WTC11 (cell line): ENCODE measurements around the gene PRPF6.

Experiments
- ATF3 ChIP-seq: sonication (generic); formaldehyde crosslinking; conservative IDR thresholded peaks from 2 replicates; pipeline ENCODE4 v1.8.1; 2022; ENCODE audit warnings: mild to moderate bottlenecking, missing genetic modification reagents
- CREB1 ChIP-seq: sonication (generic); formaldehyde crosslinking; IDR thresholded peaks from 2 replicates; pipeline ENCODE4 v1.8.0; 2023; ENCODE audit warnings: mild to moderate bottlenecking, missing genetic modification reagents
- CTCF ChIP-seq: fragments of 200-600 bp; IDR thresholded peaks from 2 replicates; pipeline ENCODE4 v1.8.0; 2022; ENCODE audit warnings: antibody characterized with exemption
- E2F4 ChIP-seq: sonication (generic); formaldehyde crosslinking; IDR thresholded peaks from 2 replicates; pipeline ENCODE4 v1.8.1; 2022; ENCODE audit warnings: low read depth, mild to moderate bottlenecking, moderate library complexity, missing genetic modification reagents, borderline replicate concordance
- HMGA2 ChIP-seq: fragments of 250-450 bp; sonication (Bioruptor Pico); IDR thresholded peaks from 2 replicates; pipeline ENCODE4 v1.4.0; 2021; ENCODE audit warnings: mild to moderate bottlenecking, moderate library complexity
- HMGXB4 ChIP-seq: sonication (generic); formaldehyde crosslinking; IDR thresholded peaks from 2 replicates; pipeline ENCODE4 v1.8.1; 2023; ENCODE audit warnings: mild to moderate bottlenecking, moderate library complexity, missing genetic modification reagents
- ZNF317 ChIP-seq: sonication (generic); formaldehyde crosslinking; IDR thresholded peaks from 2 replicates; pipeline ENCODE4 v1.8.1; 2023; ENCODE audit warnings: low read depth, mild to moderate bottlenecking, moderate library complexity, missing genetic modification reagents, borderline replicate concordance
- TF ChIP-seq, protein P1 (sequence below): sonication (generic); formaldehyde crosslinking; IDR thresholded peaks from 2 replicates; pipeline ENCODE4 v1.8.1; 2023; ENCODE audit warnings: mild to moderate bottlenecking, missing genetic modification reagents, borderline replicate concordance
- TF ChIP-seq, protein P2 (sequence below): sonication (generic); formaldehyde crosslinking; IDR thresholded peaks from 2 replicates; pipeline ENCODE4 v1.8.0; 2022; ENCODE audit warnings: mild to moderate bottlenecking, missing genetic modification reagents
- TF ChIP-seq, protein P3 (sequence below): sonication (generic); formaldehyde crosslinking; IDR thresholded peaks from 2 replicates; pipeline ENCODE4 v1.8.1; 2023; ENCODE audit warnings: mild to moderate bottlenecking, missing genetic modification reagents

DNA sequence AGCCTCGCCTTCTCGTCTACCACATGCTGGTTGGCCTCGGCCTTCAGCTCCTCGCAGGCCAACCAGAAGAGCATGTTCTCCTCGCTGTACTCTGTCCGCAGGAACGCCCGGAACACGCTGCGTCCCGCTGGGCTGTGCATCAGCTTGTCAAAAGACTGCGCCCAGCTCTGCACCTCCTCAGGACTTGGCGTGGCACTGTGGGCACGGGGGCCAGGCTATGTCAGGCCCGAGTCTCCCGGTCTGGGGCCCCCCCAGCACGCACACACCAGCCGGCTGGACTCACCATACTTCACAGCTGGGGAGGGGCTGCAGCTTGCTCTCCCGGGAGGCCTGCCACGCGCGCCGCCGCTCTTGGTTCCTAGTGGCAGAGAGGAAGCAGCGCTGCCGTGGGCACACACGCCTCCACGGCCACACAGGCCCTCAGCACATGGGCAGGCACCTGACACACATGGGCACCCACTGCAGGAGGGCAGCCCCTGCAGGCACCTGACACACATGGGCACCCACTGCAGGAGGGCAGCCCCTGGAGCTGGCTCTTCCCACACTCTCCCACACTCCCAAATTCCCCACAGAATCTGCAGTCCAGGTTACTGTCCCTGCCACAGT lies 93.4 kb downstream of the PRPF6 start:
- TF ChIP-seq, protein P1, sequence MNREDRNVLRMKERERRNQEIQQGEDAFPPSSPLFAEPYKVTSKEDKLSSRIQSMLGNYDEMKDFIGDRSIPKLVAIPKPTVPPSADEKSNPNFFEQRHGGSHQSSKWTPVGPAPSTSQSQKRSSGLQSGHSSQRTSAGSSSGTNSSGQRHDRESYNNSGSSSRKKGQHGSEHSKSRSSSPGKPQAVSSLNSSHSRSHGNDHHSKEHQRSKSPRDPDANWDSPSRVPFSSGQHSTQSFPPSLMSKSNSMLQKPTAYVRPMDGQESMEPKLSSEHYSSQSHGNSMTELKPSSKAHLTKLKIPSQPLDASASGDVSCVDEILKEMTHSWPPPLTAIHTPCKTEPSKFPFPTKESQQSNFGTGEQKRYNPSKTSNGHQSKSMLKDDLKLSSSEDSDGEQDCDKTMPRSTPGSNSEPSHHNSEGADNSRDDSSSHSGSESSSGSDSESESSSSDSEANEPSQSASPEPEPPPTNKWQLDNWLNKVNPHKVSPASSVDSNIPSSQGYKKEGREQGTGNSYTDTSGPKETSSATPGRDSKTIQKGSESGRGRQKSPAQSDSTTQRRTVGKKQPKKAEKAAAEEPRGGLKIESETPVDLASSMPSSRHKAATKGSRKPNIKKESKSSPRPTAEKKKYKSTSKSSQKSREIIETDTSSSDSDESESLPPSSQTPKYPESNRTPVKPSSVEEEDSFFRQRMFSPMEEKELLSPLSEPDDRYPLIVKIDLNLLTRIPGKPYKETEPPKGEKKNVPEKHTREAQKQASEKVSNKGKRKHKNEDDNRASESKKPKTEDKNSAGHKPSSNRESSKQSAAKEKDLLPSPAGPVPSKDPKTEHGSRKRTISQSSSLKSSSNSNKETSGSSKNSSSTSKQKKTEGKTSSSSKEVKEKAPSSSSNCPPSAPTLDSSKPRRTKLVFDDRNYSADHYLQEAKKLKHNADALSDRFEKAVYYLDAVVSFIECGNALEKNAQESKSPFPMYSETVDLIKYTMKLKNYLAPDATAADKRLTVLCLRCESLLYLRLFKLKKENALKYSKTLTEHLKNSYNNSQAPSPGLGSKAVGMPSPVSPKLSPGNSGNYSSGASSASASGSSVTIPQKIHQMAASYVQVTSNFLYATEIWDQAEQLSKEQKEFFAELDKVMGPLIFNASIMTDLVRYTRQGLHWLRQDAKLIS (CRISPR knock-in tag): no peak
- TF ChIP-seq CTCF (no peak), ATF3 (CRISPR knock-in tag) (no peak), CREB1 (no peak), E2F4 (CRISPR knock-in tag) (no peak), HMGXB4 (CRISPR knock-in tag) (no peak), ZNF317 (CRISPR knock-in tag) (no peak), HMGA2 (CRISPR knock-in tag) (no peak)
- TF ChIP-seq, protein P2, sequence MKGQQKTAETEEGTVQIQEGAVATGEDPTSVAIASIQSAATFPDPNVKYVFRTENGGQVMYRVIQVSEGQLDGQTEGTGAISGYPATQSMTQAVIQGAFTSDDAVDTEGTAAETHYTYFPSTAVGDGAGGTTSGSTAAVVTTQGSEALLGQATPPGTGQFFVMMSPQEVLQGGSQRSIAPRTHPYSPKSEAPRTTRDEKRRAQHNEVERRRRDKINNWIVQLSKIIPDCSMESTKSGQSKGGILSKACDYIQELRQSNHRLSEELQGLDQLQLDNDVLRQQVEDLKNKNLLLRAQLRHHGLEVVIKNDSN: no peak
- TF ChIP-seq, protein P3, sequence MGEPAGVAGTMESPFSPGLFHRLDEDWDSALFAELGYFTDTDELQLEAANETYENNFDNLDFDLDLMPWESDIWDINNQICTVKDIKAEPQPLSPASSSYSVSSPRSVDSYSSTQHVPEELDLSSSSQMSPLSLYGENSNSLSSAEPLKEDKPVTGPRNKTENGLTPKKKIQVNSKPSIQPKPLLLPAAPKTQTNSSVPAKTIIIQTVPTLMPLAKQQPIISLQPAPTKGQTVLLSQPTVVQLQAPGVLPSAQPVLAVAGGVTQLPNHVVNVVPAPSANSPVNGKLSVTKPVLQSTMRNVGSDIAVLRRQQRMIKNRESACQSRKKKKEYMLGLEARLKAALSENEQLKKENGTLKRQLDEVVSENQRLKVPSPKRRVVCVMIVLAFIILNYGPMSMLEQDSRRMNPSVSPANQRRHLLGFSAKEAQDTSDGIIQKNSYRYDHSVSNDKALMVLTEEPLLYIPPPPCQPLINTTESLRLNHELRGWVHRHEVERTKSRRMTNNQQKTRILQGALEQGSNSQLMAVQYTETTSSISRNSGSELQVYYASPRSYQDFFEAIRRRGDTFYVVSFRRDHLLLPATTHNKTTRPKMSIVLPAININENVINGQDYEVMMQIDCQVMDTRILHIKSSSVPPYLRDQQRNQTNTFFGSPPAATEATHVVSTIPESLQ (CRISPR knock-in tag): no peak
